Measurements from ENCODE around the gene LTBP4. TPM values are rescaled to one million over a fixed set of nuclear protein-coding genes. Genes with fewer than 3 reads are reported as not detected.

LTBP4 gene
- total RNA-seq, 2 donors from 2014 or later, result 687 to 905 TPM

DNA sequence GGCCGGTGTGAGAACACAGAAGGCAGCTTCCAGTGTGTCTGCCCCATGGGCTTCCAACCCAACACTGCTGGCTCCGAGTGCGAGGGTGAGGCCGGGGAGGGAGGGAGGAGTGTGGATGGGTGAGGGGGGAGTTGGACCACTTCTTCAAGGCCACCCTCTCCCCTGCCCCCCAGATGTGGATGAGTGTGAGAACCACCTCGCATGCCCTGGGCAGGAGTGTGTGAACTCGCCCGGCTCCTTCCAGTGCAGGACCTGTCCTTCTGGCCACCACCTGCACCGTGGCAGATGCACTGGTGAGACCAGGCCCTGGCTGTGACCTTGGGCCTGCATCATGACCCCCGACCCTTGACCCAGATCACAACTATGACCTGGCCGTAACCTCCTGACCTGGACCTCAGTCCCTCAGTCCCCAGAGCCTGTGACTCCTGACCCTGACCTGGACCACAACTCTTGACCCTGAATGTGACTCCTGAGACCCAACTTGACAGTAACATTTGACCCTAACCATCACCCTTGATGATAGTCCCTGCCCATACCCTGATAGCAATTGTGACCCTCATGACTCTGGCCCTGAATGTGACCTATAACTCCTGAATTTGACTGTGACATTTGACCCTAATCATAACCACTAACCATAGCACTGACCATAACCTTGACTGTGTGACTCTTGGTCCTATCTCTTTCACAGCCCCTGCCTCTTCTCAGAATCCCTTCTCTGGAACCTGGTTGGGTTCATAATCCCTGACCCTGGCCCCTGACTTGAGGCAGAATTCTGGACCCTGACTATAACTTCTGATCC, 10.9 kb downstream of the LTBP4 start:
- H3K4me1 ChIP-seq (ENCODE audit: control insufficient read depth in 1 of 2, low read depth in 2 of 2), result peaks cover 4 to 23% of the 10 kb centered on the region in 2 donors
- ATAC-seq (ENCODE audit: insufficient number of reproducible peaks, low FRiP score, low read depth) (no peak), DNase-seq (ENCODE audit: low spot score) (no peak)
- H3K27me3 ChIP-seq (replicated peaks; ENCODE audit: insufficient read depth), result no peaks in the 10 kb centered on the region
- H3K9me3 ChIP-seq, result no peaks in the 10 kb centered on the region
- peaks cover 15% of the 10 kb centered on the region for H3K36me3 ChIP-seq
- TF ChIP-seq, protein P1, sequence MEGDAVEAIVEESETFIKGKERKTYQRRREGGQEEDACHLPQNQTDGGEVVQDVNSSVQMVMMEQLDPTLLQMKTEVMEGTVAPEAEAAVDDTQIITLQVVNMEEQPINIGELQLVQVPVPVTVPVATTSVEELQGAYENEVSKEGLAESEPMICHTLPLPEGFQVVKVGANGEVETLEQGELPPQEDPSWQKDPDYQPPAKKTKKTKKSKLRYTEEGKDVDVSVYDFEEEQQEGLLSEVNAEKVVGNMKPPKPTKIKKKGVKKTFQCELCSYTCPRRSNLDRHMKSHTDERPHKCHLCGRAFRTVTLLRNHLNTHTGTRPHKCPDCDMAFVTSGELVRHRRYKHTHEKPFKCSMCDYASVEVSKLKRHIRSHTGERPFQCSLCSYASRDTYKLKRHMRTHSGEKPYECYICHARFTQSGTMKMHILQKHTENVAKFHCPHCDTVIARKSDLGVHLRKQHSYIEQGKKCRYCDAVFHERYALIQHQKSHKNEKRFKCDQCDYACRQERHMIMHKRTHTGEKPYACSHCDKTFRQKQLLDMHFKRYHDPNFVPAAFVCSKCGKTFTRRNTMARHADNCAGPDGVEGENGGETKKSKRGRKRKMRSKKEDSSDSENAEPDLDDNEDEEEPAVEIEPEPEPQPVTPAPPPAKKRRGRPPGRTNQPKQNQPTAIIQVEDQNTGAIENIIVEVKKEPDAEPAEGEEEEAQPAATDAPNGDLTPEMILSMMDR (IDR thresholded peaks at IDR 0.05), result no peak
- peak overlapping the region in 1 of 2 donors; percentile 26 for H3K27ac ChIP-seq
- H3K4me3 ChIP-seq, result no peak overlapping the region

DNA sequence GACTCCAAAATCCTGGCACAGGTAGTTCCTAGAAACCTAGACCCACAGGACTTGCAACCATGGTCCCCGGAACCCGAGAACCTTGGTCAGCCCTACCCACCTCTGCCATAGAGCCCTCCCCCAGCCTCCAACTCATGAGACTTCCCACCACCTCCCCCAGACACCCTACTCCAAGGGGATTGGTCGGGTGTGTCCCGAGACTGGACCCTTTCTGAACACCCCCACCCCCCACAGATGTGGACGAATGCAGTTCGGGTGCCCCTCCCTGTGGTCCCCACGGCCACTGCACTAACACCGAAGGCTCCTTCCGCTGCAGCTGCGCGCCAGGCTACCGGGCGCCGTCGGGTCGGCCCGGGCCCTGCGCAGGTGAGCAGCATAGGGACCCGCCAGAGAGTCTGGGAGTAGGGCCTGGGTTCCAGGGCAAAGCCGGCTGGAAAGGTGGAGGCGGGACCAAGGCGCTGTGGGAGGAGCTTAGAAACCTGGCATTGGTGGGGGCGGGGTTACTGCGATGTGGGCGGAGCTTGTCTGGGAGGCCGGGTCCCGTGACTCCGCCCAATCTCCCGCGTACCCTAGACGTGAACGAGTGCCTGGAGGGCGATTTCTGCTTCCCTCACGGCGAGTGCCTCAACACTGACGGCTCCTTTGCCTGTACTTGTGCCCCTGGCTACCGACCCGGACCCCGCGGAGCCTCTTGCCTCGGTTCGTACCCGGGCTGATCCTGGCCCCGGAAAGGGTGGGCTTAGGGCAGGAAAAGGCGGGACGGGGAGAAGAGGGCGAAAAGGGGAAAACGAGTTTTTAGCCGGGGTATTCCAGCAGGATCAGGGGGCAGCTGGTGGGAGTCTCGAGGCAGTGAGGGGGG, 11.9 kb downstream of the LTBP4 start:
- TF ChIP-seq, protein P1 (IDR thresholded peaks at IDR 0.05), result no peak
- H3K27me3 ChIP-seq (replicated peaks; ENCODE audit: insufficient read depth), result no peaks in the 10 kb centered on the region
- H3K9me3 ChIP-seq, result no peaks in the 10 kb centered on the region
- ATAC-seq (ENCODE audit: insufficient number of reproducible peaks, low FRiP score, low read depth), result no peak
- H3K27ac ChIP-seq, result peak overlapping the region in 1 of 2 donors; percentile 26
- peaks cover 16% of the 10 kb centered on the region for H3K36me3 ChIP-seq
- H3K4me1 ChIP-seq (ENCODE audit: control insufficient read depth in 1 of 2, low read depth in 2 of 2), result peaks cover 4 to 23% of the 10 kb centered on the region in 2 donors
- peak overlapping the region; percentile 57 for H3K4me3 ChIP-seq
- no peak for DNase-seq (ENCODE audit: low spot score)

DNA sequence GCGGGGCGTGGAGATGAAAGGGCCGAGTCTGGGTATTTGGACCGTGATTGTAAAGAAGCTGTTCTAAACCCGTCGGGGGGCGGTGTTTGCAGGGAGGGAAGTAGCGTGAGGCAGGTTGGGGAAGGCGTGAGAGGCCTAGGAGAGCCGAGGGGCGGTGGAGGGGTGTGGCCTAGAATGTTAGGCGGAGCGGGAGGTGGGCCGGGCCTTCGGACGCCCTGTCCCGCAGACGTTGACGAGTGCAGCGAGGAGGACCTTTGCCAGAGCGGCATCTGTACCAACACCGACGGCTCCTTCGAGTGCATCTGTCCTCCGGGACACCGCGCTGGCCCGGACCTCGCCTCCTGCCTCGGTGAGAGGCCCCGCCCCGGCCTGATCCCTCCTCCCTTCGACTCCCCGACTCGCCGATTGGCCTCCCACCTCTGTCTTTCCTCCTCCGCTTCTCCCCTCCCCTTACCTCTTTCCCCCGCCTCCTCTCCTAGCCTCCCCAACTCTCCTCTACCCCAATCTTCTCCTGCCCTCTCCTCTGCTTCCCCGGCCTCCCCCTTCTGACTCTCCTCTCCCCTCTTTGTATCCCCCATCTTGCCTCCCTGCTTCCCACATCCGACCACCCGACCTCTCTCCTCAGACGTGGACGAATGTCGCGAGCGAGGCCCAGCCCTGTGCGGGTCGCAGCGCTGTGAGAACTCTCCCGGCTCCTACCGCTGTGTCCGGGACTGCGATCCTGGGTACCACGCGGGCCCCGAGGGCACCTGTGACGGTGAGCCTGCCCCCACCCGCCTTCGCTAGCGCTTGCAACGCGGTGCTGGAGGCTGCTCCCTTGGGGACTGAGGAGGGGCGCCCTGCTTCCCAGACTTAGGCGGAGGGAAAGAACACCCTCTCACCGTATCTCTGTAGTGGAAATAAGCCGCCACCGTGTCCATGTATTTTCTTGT, 12.8 kb downstream of the LTBP4 start:
- TF ChIP-seq, protein P1 (IDR thresholded peaks at IDR 0.05), result no peak
- H3K27me3 ChIP-seq (replicated peaks; ENCODE audit: insufficient read depth), result no peaks in the 10 kb centered on the region
- peaks cover 4 to 23% of the 10 kb centered on the region in 2 donors for H3K4me1 ChIP-seq (ENCODE audit: control insufficient read depth in 1 of 2, low read depth in 2 of 2)
- peak overlapping the region in 1 of 2 donors; percentile 11 for H3K27ac ChIP-seq
- ATAC-seq (ENCODE audit: insufficient number of reproducible peaks, low FRiP score, low read depth) (no peak), DNase-seq (ENCODE audit: low spot score) (no peak)
- H3K9me3 ChIP-seq, result no peaks in the 10 kb centered on the region
- H3K36me3 ChIP-seq, result peaks cover 18% of the 10 kb centered on the region
- peak overlapping the region; percentile 57 for H3K4me3 ChIP-seq

DNA sequence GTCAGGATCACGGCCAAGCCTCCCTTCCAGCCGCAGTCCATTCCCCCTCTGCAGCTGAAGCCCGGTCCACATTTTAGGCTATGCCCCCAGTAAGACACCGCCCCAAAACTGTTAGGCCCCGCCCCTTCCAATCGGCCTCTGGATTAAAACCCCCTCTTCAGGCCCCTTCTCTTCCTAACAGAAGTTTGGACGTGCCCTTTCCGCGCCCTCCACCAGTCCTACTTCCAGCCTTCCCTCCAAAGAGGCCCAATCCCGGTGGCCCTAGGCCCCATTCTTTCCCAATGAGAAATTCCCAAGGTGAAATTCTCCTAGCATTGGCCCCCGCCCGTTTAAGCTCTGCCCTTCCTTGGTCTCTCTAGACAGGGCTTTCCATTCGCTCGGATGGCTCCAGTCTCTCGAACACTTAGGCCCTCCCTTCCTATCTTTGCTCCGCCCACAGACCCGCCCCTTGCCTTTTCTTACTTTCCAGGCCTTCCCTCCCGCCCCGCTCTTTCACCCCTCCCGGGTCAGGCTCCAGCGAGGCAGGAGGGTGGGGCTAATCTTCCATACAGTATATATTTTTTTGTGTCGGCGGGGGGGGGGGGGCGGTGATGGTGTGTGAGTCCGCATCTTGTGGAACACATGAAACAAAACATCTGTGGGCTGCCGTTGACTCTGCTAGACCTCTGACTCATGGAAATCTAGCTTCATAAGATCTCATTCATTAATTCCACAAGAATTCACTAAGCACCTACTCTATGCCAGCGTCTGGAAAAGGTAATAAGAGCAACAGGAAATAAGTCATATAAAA, 13.6 kb downstream of the LTBP4 start:
- DNase-seq (ENCODE audit: low spot score) (no peak), ATAC-seq (ENCODE audit: insufficient number of reproducible peaks, low FRiP score, low read depth) (no peak)
- Histone ChIP-seq H3K36me3 (peaks cover 27% of the 10 kb centered on the region), H3K4me1 (ENCODE audit: control insufficient read depth in 1 of 2, low read depth in 2 of 2) (peaks cover 4 to 18% of the 10 kb centered on the region in 2 donors), H3K9me3 (no peaks in the 10 kb centered on the region), H3K27ac (peak overlapping the region in 1 of 2 donors; percentile 34), H3K4me3 (peak overlapping the region; percentile 57), H3K27me3 (replicated peaks; ENCODE audit: insufficient read depth) (no peaks in the 10 kb centered on the region)
- TF ChIP-seq, protein P1 (IDR thresholded peaks at IDR 0.05), result no peak
